Large intestine (tissue), 3 donors: ENCODE results near the gene PAQR9. TPM values are rescaled to one million over a fixed set of nuclear protein-coding genes. Genes with fewer than 3 reads are reported as not detected.

ENCODE experiments used
- DNase-seq, 2 donors: peaks; one replicate each; pipeline versions ENCODE4 v3.0.0 to v3.0.0-alpha.2; 2013
- H3K27ac ChIP-seq: one replicate; pipeline ENCODE4 v1.5.1; 2013; ENCODE audit warnings: low read length
- H3K27me3 ChIP-seq: 2 replicates; pipeline ENCODE4 v1.6.1; 2013; ENCODE audit warnings: low read length; ENCODE audit not compliant: control insufficient read depth, insufficient read depth
- H3K36me3 ChIP-seq: 2 replicates; pipeline ENCODE4 v1.6.1; 2013; ENCODE audit warnings: low read length; ENCODE audit not compliant: control insufficient read depth, insufficient read depth
- H3K4me1 ChIP-seq: one replicate; pipeline ENCODE4 v1.6.1; 2013; ENCODE audit warnings: low read length; ENCODE audit not compliant: control insufficient read depth, insufficient read depth
- H3K4me3 ChIP-seq: one replicate; pipeline ENCODE4 v1.5.1; 2013; ENCODE audit warnings: low read length
- H3K9me3 ChIP-seq: one replicate; pipeline ENCODE4 v1.6.1; 2013; ENCODE audit warnings: mild to moderate bottlenecking, low read depth, low read length, moderate library complexity; ENCODE audit not compliant: control insufficient read depth
- WGBS: methylation state at CpG from one replicate; pipeline ENCODE4 v1.1.5; 2013; ENCODE audit warnings: low lambda C conversion rate; ENCODE audit not compliant: insufficient coverage; 5-methylcytosine and 5-hydroxymethylcytosine counted together
- polyA plus RNA-seq: library from polyadenylated mRNA; unstranded; fragments of 120-200 nt; gene quantifications from one replicate; pipeline ENCODE4 v1.2.1, GENCODE V29; 2013

PAQR9 gene
- polyA plus RNA-seq, 1 donor = 0.13 TPM

GRCh38 chr3:142968319-142969025 is 5.0 kb upstream of the PAQR9 start:
- no peaks in the 10 kb centered on the region for H3K9me3 ChIP-seq
- H3K27me3 ChIP-seq = peaks cover 50% of the 10 kb centered on the region
- no peak overlapping the region for H3K27ac ChIP-seq
- no peaks in the 10 kb centered on the region for H3K36me3 ChIP-seq
- H3K4me1 ChIP-seq = no peaks in the 10 kb centered on the region
- no peak for DNase-seq
- no peak overlapping the region for H3K4me3 ChIP-seq
- WGBS = 75% methylated on average over 2 of the region's 4 CpGs

DNA sequence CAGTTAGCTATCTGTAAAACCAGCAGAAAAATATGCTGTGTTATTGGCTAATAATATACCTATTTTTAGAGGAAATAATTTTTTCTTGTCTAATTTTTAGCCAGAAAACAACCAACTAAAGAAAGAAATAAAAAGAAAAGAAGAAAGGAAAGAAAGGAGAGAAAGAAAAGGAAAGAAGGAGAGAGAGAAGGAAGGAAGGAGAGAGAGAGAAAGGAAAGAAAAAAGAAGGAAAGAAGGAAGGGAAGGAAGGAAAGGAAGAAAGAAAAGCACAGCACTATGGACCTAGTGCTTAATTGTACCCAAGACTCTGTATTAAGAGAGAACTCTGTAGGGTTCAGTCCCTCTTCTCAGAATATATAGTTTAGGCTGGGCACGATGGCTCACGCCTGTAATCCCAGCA is 3.3 kb upstream of the PAQR9 start:
- Histone ChIP-seq H3K4me3 (no peak overlapping the region), H3K27me3 (peaks cover 53% of the 10 kb centered on the region), H3K27ac (no peak overlapping the region), H3K9me3 (peaks cover 8% of the 10 kb centered on the region), H3K36me3 (no peaks in the 10 kb centered on the region), H3K4me1 (no peaks in the 10 kb centered on the region)
- no peak for DNase-seq
- no CpG with 5 or more reads among the region's 2 CpGs for WGBS

- no peak overlapping the region for H3K4me3 ChIP-seq
- 81% methylated on average over 2 of the region's 3 CpGs for WGBS
- no peaks in the 10 kb centered on the region for H3K36me3 ChIP-seq
- no peaks in the 10 kb centered on the region for H3K4me1 ChIP-seq
- no peak overlapping the region for H3K27ac ChIP-seq
- DNase-seq = no peak
- peaks cover 56% of the 10 kb centered on the region for H3K27me3 ChIP-seq
- H3K9me3 ChIP-seq = peaks cover 8% of the 10 kb centered on the region
These were observed 2.1 kb upstream of the PAQR9 start for GRCh38 chr3:142965581-142965980.

GRCh38 chr3:142963234-142963515 is 299 bp downstream of the PAQR9 start:
- H3K4me1 ChIP-seq = no peaks in the 10 kb centered on the region
- no peaks in the 10 kb centered on the region for H3K36me3 ChIP-seq
- no peak overlapping the region for H3K4me3 ChIP-seq
- no CpG with 5 or more reads among the region's 35 CpGs for whole genome bisulfite sequencing
- DNase-seq = no peak
- H3K9me3 ChIP-seq = peaks cover 8% of the 10 kb centered on the region
- H3K27ac ChIP-seq = no peak overlapping the region
- peaks cover 65% of the 10 kb centered on the region for H3K27me3 ChIP-seq

GRCh38 chr3:142962520-142963233 is 797 bp downstream of the PAQR9 start:
- peaks cover 70% of the 10 kb centered on the region for H3K27me3 ChIP-seq
- H3K36me3 ChIP-seq = no peaks in the 10 kb centered on the region
- H3K9me3 ChIP-seq = peaks cover 8% of the 10 kb centered on the region
- DNase-seq = peak in 1 of 2 donors; percentile 26
- no peak overlapping the region for H3K27ac ChIP-seq
- WGBS = no CpG with 5 or more reads among the region's 63 CpGs
- no peak overlapping the region for H3K4me3 ChIP-seq
- no peaks in the 10 kb centered on the region for H3K4me1 ChIP-seq

GRCh38 chr3:142962175-142962519 is 1.3 kb downstream of the PAQR9 start:
- no peak for DNase-seq
- Histone ChIP-seq H3K4me1 (no peaks in the 10 kb centered on the region), H3K36me3 (no peaks in the 10 kb centered on the region), H3K4me3 (no peak overlapping the region), H3K27ac (no peak overlapping the region), H3K9me3 (peaks cover 8% of the 10 kb centered on the region), H3K27me3 (peaks cover 70% of the 10 kb centered on the region)
- WGBS = no CpG with 5 or more reads among the region's 19 CpGs

- Histone ChIP-seq H3K9me3 (peaks cover 8% of the 10 kb centered on the region), H3K27me3 (peaks cover 71% of the 10 kb centered on the region)
- WGBS = 100% methylated on average over 1 of the region's 2 CpGs
These were observed 1.9 kb downstream of the PAQR9 start for GRCh38 chr3:142961539-142961938.

GRCh38 chr3:142960322-142960850 is 3.1 kb downstream of the PAQR9 start:
- no CpG with 5 or more reads among the region's 1 CpG for WGBS
- Histone ChIP-seq H3K27ac (no peak overlapping the region), H3K36me3 (no peaks in the 10 kb centered on the region), H3K27me3 (peaks cover 67% of the 10 kb centered on the region), H3K4me3 (no peak overlapping the region), H3K9me3 (peaks cover 8% of the 10 kb centered on the region), H3K4me1 (no peaks in the 10 kb centered on the region)
- no peak for DNase-seq

More at GRCh38 chr3:142961539-142961938, 1.9 kb downstream of the PAQR9 start:
- Histone ChIP-seq H3K27ac (no peak overlapping the region), H3K4me3 (no peak overlapping the region), H3K36me3 (no peaks in the 10 kb centered on the region), H3K4me1 (no peaks in the 10 kb centered on the region)
- no peak for DNase-seq

DNA sequence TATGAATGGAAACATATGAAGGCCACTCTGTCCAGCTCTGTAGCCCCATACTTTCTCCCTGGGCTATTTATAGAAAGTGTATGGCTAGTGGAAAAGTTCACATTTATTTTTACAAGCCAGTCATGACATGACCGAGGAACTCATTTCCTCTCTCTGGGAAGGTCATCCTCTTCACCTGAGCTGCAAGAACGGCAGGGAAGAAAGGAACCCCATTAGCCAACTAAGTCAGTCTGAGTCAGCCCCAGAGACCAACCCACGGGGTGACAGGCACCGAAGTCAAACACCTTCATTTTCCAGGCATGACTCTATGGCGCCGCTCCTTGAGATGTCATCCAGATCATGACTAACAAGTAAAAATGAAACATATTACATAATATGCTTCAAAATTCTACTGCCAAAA is 4.8 kb downstream of the PAQR9 start:
- Histone ChIP-seq H3K27ac (no peak overlapping the region), H3K27me3 (peaks cover 57% of the 10 kb centered on the region), H3K4me3 (no peak overlapping the region), H3K9me3 (peaks cover 8% of the 10 kb centered on the region), H3K36me3 (no peaks in the 10 kb centered on the region), H3K4me1 (no peaks in the 10 kb centered on the region)
- 80% methylated on average over 5 of the region's 6 CpGs for WGBS
- DNase-seq = no peak

DNA sequence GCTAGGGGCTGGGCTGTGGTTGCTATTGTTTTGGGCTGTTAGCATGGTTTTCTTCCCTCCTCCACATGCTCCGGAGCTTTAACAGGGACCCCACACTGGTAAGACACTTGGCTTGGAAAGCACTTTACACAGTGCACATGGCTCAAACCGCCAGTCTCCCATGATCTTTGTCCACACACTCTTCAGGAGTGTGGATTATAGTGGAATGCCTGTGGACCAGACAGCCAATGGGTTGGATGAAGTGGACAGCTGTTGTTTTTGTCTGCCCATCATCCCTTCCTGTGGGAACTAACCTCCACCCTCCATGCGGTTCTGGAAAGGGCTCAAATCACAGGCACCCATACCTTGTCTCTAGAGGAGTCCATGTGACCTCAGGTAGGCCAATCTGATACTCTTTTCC is 10.0 kb downstream of the PAQR9 start:
- DNase-seq = no peak
- no CpG with 5 or more reads among the region's 3 CpGs for WGBS
- H3K27me3 ChIP-seq = peaks cover 40% of the 10 kb centered on the region

More for the DNA sequence above, 10.0 kb downstream of the PAQR9 start:
- Histone ChIP-seq H3K9me3 (no peaks in the 10 kb centered on the region), H3K4me3 (no peak overlapping the region), H3K27ac (no peak overlapping the region), H3K36me3 (no peaks in the 10 kb centered on the region), H3K4me1 (no peaks in the 10 kb centered on the region)
